PC-9 (cell line): ENCODE measurements around the gene ITPKC. TPM values are rescaled to one million over a fixed set of nuclear protein-coding genes. Genes with fewer than 3 reads are reported as not detected.

ENCODE experiments used
- BruUV-seq: library from RNA; stranded (reverse); fragments of 400-500 nt; replicated peaks from 2 replicates; lab custom pipeline; 2021; lab: Mats Ljungman, UMichigan
- CTCF ChIA-PET: fragments of 300-600 bp; sonication (Branson Sonifier 250); formaldehyde crosslinking; loops from one replicate; lab custom pipeline; 2022; ENCODE audit warnings: antibody characterized with exemption; lab: Charles Lee
- POLR2A ChIA-PET: fragments of 300-600 bp; sonication (Branson Sonifier 250); formaldehyde crosslinking; loops from one replicate; lab custom pipeline; 2022; ENCODE audit warnings: antibody characterized with exemption; ENCODE audit not compliant: unreplicated experiment; lab: Charles Lee
- DNase-seq, 2 experiments: peaks; one replicate each; pipeline versions ENCODE4 v3.0.0 to v3.0.0-alpha.2; 2015 to 2022; ENCODE audit warnings: mixed read lengths in 1 of 2
- H2AFZ ChIP-seq: fragments of 200-600 bp; sonication (generic); 2 replicates; pipeline ENCODE4 v1.8.1; 2017; ENCODE audit warnings: antibody characterized with exemption
- H3F3A ChIP-seq: fragments of 200-600 bp; sonication (generic); 2 replicates; pipeline ENCODE4 v1.8.1; 2017; ENCODE audit warnings: antibody characterized with exemption, mild to moderate bottlenecking, low read depth; ENCODE audit not compliant: insufficient read depth
- H3K27ac ChIP-seq: fragments of 200-600 bp; sonication (generic); 2 replicates; pipeline ENCODE4 v1.6.1; 2016; ENCODE audit warnings: mixed run types
- H3K27me3 ChIP-seq: fragments of 200-600 bp; sonication (generic); 2 replicates; pipeline ENCODE4 v1.6.1; 2016; ENCODE audit warnings: low read depth, mixed run types; ENCODE audit not compliant: insufficient read depth
- H3K36me3 ChIP-seq: fragments of 200-600 bp; sonication (generic); 2 replicates; pipeline ENCODE4 v1.6.1; 2016; ENCODE audit warnings: low read depth, mixed run types
- H3K4me1 ChIP-seq: fragments of 200-600 bp; sonication (generic); replicated peaks from 2 replicates; pipeline ENCODE4 v1.6.1; 2016; ENCODE audit warnings: mixed run types; ENCODE audit not compliant: insufficient read depth
- H3K4me2 ChIP-seq: fragments of 200-600 bp; sonication (generic); 2 replicates; pipeline ENCODE4 v1.6.1; 2017; ENCODE audit warnings: mixed run types
- H3K4me3 ChIP-seq: fragments of 200-600 bp; sonication (generic); 2 replicates; pipeline ENCODE4 v1.6.1; 2016; ENCODE audit warnings: mixed run types
- H3K79me2 ChIP-seq: fragments of 200-600 bp; sonication (generic); 2 replicates; pipeline ENCODE4 v1.6.1; 2017; ENCODE audit warnings: low read depth, mixed run types
- H3K9me2 ChIP-seq: fragments of 200-600 bp; sonication (generic); 2 replicates; pipeline ENCODE4 v1.8.1; 2017; ENCODE audit warnings: mild to moderate bottlenecking; ENCODE audit not compliant: insufficient read depth
- H3K9me3 ChIP-seq: fragments of 200-600 bp; sonication (generic); 2 replicates; pipeline ENCODE4 v1.8.1; 2016; ENCODE audit warnings: low read depth; ENCODE audit not compliant: insufficient read depth
- H4K20me1 ChIP-seq: fragments of 200-600 bp; sonication (generic); 2 replicates; pipeline ENCODE4 v1.8.1; 2017; ENCODE audit not compliant: insufficient read depth
- CTCF ChIP-seq: fragments of 200-600 bp; sonication (generic); conservative IDR thresholded peaks from 2 replicates; pipeline ENCODE4 v1.6.1; 2017; ENCODE audit warnings: mixed run types, antibody characterized with exemption, mild to moderate bottlenecking, moderate library complexity
- EZH2 ChIP-seq: fragments of 200-600 bp; sonication (generic); IDR thresholded peaks from 2 replicates; pipeline ENCODE4 v1.8.0; 2017; ENCODE audit warnings: antibody characterized with exemption, low read depth
- intact Hi-C: fragments of 100-400 bp; cut with micrococcal nuclease; formaldehyde crosslinking; loops from one replicate; pipeline ENCODE4 v1.10.0; 2022; ENCODE audit not compliant: unreplicated experiment
- total RNA-seq: library from RNA; stranded (reverse); gene quantifications from 2 replicates; pipeline ENCODE4 v1.2.3, GENCODE V29; 2021

ITPKC gene
- total RNA-seq, 1 experiment from 2014 or later = 17.6 TPM

GRCh38 chr19:40693896-40694295 lies 23.0 kb upstream of the ITPKC start:
- Histone ChIP-seq H3K4me2 (no peak overlapping the region), H3K27ac (no peak overlapping the region), H3K9me2 (no peaks in the 10 kb centered on the region), H2AFZ (no peak overlapping the region), H3K79me2 (peaks cover 7% of the 10 kb centered on the region; the same call in 1 of the 2 replicates), H3F3A (peaks cover 1% of the 10 kb centered on the region; the same call in 1 of the 2 replicates), H3K27me3 (no peaks in the 10 kb centered on the region), H3K9me3 (no peaks in the 10 kb centered on the region), H3K36me3 (no peaks in the 10 kb centered on the region), H4K20me1 (no peaks in the 10 kb centered on the region), H3K4me3 (no peak overlapping the region), H3K4me1 (peaks cover 19% of the 10 kb centered on the region)
- TF ChIP-seq EZH2 (no peak), CTCF (no peak)
- no TSS peak for BruUV-seq
- CTCF ChIA-PET = no interaction called here
- DNase-seq = no peak
- intact Hi-C loops = no loop called here
- POLR2A ChIA-PET = no interaction called here

DNA sequence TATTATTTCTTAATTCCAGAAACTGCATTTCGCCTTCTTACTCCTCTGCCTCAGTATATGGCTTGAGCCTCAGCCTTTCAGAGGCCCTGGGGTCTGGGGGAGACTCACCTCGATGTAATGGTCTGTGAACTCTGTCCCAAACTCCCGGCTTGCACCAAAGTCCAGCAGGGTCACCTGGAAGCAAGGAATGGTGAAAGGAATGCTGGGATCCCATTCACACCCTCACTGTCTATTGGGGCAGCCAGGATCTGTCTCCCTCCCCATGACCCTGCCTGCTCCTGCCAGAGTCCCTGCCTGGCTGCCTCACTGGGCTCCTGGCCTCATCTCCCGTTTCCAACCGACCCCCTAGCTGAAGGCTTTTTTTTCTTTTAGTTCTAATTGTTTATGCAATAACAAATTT lies 21.0 kb upstream of the ITPKC start:
- Histone ChIP-seq H3K4me1 (peaks cover 7% of the 10 kb centered on the region; the same call in 1 of the 2 replicates), H2AFZ (no peak overlapping the region), H3K4me2 (no peak overlapping the region), H3K36me3 (no peaks in the 10 kb centered on the region), H3K79me2 (no peaks in the 10 kb centered on the region), H3K9me2 (no peaks in the 10 kb centered on the region), H3K27ac (no peak overlapping the region), H4K20me1 (no peaks in the 10 kb centered on the region), H3F3A (no peaks in the 10 kb centered on the region), H3K27me3 (no peaks in the 10 kb centered on the region), H3K4me3 (no peak overlapping the region), H3K9me3 (no peaks in the 10 kb centered on the region)
- intact Hi-C loops = no loop called here
- BruUV-seq = no TSS peak
- TF ChIP-seq CTCF = no peak
- TF ChIP-seq EZH2 = no peak
- no peak for DNase-seq
- POLR2A ChIA-PET = no interaction called here
- CTCF ChIA-PET = no interaction called here

DNA sequence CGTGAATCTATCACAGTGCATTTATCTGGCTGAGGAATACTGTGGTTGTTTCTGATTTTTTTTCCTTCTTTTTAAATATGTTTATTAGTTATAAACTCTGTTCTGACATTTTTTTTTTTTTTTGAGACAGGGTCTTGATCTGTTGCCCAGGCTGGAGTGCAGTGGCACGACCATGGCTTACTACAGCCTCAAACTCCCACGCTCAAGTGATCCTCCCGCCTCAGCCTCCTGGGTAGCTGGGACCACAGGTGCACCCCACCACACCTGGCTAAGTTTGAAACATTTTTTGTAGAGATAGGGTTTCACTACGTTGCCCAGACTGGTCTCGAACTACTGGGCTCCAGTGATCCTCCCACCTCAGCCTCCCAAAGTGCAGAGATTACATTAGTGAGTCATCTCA lies 19.9 kb upstream of the ITPKC start:
- Histone ChIP-seq H3K27ac (no peak overlapping the region), H3K27me3 (no peaks in the 10 kb centered on the region), H3K4me1 (no peaks in the 10 kb centered on the region), H3K4me2 (no peak overlapping the region), H3F3A (no peaks in the 10 kb centered on the region), H3K79me2 (no peaks in the 10 kb centered on the region), H3K9me3 (no peaks in the 10 kb centered on the region), H3K36me3 (no peaks in the 10 kb centered on the region), H3K4me3 (no peak overlapping the region), H4K20me1 (no peaks in the 10 kb centered on the region), H3K9me2 (no peaks in the 10 kb centered on the region), H2AFZ (no peak overlapping the region)
- BruUV-seq = no TSS peak
- ChIA-PET CTCF (no interaction called here), POLR2A (no interaction called here)
- intact Hi-C loops = no loop called here
- no peak for TF ChIP-seq CTCF
- no peak for DNase-seq
